PC-9 (cell line): ENCODE results near the gene AK5.

Source experiments
- EZH2 ChIP-seq: fragments of 200-600 bp; sonication (generic); IDR thresholded peaks from 2 replicates; pipeline ENCODE4 v1.8.0; 2017; ENCODE audit warnings: antibody characterized with exemption, low read depth
- TF ChIP-seq, protein P1 (sequence below): fragments of 200-600 bp; sonication (generic); conservative IDR thresholded peaks from 2 replicates; pipeline ENCODE4 v1.6.1; 2017; ENCODE audit warnings: mixed run types, antibody characterized with exemption, mild to moderate bottlenecking, moderate library complexity

- TF ChIP-seq, protein P1, sequence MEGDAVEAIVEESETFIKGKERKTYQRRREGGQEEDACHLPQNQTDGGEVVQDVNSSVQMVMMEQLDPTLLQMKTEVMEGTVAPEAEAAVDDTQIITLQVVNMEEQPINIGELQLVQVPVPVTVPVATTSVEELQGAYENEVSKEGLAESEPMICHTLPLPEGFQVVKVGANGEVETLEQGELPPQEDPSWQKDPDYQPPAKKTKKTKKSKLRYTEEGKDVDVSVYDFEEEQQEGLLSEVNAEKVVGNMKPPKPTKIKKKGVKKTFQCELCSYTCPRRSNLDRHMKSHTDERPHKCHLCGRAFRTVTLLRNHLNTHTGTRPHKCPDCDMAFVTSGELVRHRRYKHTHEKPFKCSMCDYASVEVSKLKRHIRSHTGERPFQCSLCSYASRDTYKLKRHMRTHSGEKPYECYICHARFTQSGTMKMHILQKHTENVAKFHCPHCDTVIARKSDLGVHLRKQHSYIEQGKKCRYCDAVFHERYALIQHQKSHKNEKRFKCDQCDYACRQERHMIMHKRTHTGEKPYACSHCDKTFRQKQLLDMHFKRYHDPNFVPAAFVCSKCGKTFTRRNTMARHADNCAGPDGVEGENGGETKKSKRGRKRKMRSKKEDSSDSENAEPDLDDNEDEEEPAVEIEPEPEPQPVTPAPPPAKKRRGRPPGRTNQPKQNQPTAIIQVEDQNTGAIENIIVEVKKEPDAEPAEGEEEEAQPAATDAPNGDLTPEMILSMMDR: no peak
- TF ChIP-seq EZH2: no peak
Measured at GRCh38 chr1:77473690-77474089, 191.9 kb downstream of the AK5 start.
